NCI-H345 (cell line): ENCODE data around the gene EML4.
A peak's percentile ranks its signal among the peaks of the same experiment; 100 is the strongest.
"Not testable (repeated sequence)": the region's sequence is repeated elsewhere in the genome, so short reads cannot be mapped to it uniquely, and the experiment has no call there.

Experiments
- DNase-seq: peaks from one replicate; lab custom pipeline; 2025; lab: John Stamatoyannopoulos, UW

Gene EML4

DNA sequence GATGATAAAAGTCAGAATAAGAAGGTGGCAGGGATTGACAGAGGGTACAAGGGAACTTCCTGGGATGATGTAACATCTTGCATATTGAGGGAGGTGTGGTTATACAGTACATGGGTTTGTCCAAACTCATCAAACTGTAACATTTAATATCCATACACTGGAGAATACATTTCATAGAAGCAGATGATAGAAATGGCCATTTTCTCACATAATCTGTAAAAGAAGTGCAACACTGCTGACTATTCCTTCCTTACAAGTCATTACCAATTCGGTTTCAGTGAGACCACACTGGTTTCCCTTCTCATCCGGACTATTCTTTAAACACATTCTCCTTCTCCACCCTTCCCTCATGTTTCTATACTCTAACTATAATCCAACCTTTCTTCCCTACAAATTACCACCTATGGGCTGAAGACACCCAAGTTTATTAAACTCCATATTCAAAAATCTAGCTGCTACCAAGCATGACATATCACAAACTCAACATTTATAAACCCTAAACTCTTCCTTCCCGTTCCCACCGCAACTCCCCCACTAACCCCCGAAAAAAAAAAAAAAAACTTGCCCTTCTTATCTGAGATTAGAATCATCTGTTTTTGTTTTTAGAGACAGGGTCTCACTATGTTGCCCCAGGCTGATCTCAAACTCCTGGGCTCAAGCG, 190.3 kb downstream of the EML4 start:
- DNase-seq: no peak

DNA sequence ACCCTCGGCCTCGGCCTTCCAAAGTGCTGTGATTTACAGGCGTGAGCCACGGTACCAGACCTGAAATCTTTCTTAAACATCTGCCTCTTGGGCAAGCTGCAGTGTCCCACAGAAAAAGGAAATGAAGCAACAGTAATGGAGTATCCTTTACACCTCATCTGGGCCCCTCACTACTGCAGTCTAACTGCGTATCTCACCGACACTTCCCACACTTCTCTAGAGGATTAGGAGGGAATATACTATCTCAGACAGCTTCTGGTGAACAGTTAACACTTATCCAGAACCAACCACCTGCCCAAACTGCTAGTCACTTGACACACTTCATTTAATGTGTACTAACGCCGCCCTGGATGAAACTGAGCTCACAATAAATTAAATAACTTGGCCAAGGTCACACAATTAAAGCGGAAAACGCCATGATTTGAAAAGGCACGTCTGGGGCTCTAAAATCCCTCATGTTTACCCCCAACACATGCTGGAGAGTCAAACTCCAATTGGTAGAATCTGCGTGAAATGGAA, 190.9 kb downstream of the EML4 start:
- no peak for DNase-seq

DNA sequence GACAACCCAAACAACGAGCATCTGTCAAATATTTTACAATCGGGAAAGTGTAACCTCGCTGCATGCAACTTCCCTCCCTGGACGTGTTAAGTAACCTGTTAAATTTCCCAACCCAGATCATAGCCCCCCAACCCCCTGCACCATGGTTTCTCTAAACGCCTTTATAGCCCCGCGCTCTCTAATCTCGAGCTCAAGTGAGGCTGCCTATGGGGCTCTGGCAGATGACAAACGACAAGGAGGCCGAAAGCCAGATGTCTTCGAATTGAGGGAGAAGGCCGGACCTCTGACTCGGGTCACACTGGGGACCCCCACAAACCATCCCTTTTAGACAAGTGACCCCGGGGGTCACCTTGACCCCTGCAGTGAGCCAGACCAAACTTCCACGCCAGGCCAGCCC, 191.3 kb downstream of the EML4 start:
- DNase-seq: no peak

DNA sequence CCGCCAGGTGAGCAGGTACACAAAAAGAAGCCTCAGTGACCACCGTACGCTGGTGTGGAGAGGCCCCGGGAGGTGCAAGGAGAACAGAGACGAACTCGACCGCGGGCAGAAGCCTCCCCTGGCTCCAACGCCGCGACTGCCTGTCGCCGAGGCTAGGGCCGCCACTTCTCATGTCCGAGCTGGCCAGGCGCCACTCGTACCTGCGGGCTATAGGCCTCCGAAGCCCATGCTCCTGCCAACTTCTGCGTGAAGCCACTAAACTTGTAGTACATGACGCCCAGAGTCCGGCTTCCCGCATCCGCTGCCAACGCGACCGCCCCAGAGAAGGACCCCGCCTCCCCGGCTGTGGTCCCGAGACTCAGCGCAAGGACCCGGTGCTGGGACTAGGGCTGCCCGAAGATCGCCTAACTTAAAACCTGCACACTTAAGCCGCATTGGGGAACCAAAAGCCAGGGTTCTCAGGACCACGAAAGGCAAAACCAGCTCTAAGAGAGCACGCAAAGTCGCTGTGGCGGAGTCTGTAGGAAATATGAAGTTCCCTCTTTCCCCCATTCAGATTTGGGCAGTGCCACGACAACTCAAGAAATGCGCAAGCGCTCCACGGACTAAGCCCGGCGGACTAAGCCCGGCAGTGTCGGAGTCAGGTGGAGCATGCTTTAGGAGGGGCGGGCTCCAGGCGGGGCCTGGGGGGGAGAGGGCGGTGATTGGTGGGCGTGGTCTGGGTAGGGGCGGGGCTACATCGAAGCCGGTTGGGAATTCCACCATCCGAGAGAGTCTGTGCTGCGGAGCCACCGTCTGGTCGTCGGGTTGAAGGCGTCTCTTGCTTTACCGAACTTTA, 192.0 kb downstream of the EML4 start, which contains the start of gene COX7A2L:
Gene COX7A2L (minus strand): TSS at position 328 of the 838 bp plus-strand sequence. CDS start 56 bp downstream, at position 272.
- peak; percentile 96 for DNase-seq

DNA sequence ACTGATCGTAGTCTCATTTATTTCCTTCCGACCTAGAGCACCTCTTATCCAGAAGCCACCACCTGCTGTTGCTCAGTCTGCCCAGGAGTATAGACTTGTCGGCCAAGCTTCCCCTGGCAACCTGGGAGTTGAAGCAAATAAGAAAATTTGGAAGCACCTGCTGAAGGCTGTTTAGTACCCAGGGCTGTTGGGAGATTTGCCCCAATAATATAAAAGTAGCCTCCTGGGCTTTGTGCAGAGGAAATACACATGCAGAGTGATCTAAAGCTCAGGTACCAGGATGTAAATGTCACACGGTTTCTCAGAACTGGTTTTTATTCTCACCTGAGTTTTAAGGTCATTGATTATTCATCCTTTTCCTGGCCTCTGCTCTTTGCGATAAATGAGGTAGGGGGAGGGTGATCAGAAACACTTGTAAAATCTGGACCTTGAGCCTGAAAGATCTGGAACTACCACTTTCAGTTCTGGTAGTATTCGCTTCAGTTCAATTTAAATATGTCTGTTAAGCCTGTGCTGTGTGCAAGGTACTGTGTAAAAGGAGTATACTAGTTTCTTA, 192.7 kb downstream of the EML4 start:
- DNase-seq: no peak

DNA sequence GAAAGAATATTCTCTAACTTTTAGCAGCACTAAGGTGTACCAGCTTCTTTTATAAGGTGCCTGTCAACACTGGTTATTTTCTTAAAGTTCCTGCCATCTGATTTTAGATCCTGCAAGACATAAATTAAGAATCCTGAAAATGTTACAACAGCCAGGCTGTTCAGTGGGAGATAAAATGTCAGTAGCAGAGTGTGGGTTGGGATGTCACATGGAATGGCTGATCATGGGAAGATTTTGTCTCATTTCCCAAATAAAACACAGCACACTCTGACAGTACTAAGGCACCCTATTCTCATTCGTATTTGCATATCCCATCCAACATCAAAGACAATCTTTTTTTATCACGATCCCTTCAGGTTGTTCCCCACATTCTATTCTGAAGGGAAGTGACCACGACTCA, 194.3 kb downstream of the EML4 start:
- DNase-seq: no peak

DNA sequence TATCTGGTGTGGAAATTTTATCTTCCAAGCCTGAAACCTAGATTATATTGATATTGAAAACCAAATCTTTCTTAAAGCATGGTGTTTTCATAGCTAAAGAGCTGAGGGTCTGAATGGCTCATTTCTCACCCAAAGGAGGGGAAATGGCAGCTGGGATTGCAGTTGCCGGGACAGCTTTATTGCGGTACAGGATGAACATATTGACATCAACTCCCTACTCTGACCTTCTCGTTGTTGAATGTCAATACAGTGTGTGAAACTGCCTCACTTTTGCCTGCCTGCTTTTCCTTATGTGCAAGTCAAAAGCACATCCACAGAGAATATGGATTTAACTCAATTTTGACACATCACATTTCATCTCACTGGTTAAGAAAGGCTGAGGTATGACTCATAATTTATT, 195.5 kb downstream of the EML4 start:
- no peak for DNase-seq

DNA sequence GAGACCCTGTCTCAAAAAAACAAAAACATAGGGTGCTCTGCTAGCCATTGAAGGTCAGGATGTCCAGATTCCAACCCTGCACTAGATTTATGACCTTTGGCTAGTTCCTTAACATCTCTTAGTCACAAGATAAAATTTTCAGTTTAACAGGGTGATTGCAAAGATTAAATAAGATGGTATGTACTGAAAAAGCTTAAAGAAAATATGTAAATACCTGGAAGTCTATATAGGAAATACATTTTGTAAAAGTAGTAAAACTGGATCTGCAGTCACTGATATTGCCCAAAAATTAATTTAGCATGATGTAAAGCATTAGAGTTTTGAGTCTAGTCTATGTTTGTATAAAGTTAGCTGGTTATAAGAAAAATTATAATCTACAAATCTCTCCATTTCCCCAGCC, 197.3 kb downstream of the EML4 start:
- no peak for DNase-seq

DNA sequence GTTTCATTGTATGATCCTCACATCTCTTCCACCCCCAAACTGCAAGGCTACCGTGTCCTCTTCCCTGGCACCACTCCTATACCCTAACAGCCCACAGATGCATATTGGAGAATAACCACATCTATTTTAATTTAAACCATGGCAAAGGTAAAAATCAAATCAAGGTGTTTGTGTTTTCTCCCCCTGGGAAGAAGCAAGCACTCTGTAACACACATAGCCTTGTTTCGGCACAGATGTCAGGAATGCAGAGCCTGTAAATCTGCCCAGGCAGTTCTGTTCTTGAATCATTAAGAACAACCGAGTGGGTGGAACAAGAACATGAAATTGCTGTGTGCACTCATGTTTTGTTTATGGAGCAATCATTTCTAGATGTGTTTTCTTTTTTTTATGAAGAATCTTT, 198.7 kb downstream of the EML4 start:
- no peak for DNase-seq

DNA sequence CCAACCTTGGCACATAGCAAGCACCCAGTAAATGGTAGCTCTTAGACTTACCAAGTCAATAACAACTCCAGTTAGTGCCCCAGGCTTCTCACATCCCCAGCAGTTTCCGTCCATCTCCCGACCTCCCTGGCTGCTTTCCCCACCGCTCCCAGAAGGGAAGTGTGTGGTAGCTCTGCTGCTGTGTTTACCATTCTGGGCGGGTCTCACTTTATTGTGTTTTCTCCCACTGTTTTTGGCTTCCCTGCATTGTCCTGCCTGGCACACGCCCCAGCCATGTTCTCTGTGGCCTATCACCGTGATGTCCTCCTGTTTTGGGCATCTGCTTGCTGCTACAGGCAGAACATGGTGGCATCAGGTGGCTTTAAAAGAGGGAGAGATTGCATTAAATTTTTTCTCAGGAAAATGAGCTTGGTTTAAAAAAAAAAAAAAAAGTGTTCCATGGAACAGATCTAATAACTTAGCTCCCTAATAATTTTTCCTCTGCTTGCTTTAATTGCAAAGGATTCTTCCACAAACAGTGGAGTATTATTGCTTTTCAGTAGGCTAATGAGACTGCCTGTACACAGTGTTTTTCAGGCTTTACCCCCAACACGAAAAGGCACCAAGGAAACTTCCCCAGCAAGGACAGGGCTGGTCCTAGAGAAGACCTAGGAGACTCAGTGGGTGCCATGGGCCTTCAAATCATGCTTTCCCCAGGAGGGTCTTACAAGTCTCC, 199.8 kb downstream of the EML4 start:
- peak; percentile 85 for DNase-seq

DNA sequence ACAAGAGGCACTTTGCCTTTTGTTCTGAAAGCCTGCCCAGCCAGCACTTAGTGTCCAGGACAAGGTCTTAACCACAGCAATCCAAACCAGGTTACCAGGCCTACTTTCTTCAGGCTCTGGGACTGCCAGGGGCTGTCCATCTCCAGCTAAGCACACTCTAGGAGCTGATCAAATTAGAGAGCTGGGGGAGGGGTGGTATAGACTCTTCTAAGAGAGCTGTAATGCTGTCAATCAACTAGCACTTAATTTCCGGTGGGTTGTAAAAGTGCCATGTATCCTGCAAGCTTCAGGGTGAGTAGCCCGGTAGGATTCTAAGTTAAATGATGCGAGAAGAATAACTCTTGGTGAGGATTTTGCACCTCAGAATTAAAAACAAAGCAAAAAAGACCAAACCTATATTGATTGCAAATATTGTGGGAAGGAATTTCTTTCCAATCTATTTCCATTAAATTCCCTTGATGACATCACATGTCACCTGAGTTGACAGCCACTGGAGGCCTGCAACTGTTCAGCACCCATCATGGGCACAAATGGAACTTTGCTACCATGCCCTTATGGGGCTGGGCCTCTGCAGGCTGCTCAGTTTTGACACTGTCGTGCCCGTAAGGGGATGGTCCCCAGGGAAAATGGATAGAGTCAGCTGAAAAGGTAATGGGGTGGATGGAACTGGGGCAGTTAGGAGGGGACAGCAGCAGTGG, 200.5 kb downstream of the EML4 start:
- DNase-seq: peak; percentile 32

DNA sequence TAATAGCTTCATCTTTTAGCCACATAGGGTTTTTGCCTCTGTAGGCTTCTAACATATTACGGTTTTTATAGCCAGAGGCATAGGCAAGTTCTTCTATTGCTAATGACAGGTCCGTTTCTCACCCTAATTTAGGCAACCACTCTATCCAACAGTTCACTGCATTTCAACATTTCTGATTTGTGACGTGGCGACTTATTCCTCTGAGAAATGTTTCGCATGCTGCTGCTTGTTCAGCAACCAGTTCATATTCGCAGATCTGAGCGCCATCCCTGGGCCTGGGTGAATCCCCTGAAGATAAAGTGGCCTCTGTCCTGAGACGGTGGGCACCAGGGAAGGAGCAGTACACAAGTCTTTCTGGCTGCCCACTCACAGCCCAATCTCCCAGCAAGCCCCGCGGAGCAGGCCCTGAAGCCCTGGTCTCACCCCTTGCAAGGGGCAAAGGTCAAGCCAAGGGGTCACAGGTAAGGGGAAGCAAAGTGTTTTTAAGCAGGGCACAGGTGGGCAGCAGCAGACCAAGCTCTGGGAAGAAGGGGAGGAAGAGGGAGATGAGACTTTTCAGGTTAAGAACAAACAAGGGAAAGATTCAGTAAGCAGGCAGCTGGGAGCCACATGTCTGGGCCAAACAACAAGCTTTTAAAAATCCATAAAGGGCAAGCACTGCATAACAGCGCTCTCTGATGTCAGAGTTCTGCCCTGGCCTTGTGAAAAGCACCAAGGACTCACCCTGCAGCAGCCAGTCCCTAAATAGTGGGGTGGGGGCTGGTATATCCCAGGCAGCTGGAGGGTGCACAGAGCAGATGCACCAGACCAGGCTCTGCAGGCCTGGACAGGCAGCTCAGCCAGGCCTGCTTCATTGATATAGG, 202.7 kb downstream of the EML4 start:
- no peak for DNase-seq

DNA sequence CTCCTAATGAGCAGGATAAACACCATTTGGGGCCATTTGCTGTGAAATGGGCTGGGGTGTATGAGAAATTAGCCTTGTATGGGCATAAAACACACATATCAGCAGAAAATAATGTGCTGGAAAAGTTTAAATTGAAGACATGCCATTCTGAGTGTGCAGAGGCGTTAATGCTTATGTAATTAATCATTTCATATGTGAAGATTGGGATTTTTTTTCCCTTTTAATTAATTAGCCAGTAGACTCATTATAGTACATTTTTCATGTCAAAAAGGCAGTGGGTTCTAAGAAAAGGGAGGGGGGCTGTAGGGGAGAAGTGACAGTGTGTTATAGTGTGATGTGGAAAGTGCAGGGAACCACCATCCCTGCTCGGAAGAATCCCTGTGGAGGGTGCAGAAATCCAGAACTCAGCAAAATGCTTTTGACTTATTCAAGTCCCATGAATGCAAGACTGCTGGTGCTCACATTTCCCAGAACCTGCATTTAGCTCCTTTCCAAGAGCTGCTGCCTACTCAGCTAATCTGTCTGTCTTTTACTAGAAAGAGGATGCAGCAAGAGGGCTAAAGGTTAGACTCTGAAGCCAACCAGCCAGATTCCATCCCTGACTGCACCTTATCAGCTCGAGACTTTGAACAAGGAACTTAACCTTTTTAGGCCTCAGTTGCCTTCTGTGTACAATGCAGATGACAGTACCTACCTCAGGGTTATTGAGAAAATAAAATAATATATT, 203.5 kb downstream of the EML4 start:
- DNase-seq: no peak

DNA sequence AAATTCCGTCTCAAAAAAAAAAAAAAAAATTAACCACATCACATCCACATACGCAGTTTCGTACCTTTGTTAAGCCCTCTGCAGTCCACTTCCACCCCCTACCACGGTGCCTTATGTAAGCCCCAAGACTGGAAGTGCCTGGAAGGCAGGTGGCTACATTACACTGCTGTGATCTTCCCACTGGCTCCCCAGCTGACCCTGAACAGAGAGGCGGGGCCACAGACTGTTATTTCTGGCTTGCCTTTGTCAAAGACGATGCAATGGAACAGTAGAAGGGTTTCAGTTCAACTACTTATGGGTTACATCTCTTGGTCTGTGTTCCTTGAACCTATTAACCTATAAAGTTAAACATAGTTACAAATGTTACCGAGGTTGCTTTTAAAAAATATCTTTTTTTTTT, 207.6 kb downstream of the EML4 start:
- DNase-seq: no peak

DNA sequence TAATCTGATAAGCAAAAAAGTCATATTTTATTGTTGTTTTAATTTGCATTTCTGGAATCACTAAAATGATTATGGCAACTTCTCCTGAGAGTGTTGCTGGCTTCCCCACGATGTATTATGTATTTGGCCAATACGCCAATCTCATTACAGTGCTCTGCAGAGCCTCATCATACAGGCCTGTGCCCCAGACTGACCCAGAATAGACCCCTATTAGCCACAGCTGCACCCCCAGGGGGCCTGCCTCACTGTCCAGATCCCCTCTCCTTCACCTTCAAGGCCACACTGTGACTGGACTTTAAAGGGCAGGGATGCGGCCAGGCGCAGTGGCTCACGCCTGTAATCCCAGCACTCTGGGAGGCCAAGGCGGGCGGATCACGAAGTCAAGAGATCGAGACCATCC, 209.3 kb downstream of the EML4 start:
- DNase-seq: no peak

DNA sequence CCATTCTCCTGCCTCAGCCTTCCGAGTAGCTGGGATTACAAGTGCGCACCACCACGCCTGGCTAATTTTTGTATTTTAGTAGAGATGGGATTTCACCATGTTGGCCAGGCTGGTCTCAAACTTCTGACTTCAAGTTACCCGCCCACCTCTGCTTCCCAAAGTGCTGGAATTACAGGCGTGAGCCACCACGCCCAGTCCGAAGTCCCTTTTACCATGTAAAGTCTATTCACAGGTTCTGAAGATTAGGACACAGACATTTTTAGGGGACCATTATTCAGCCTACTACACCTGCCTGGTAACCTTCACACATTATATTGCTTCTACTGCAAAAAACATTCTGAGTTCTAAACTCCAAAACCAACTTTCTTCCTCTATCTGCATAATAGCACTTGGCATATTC, 210.9 kb downstream of the EML4 start:
- DNase-seq: not testable (repeated sequence)

DNA sequence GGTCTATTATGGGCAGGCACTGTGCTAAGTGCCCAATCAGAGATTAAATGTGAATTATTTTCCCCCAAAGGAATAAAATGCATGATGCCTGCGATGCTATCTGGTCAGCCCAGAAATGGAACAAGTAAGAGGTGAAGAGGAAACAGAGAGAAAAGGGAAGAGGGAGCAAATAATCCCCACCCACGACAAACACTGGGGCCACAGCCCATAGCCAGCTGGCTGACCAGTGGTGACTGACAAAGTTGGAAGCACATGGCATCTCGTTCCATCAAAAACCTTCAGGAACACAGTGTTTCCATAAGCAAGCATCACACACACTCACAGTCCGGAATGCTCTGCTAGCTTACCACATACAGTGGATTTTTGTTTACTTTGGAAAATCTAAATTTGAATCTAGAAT, 213.0 kb downstream of the EML4 start:
- DNase-seq: no peak
